ENCODE measurements around the gene CDC5L. TPM values are rescaled to one million over a fixed set of nuclear protein-coding genes. Genes with fewer than 3 reads are reported as not detected.

The CDC5L gene
- total RNA-seq, 1 donor from 2014 or later = 18.3 TPM

DNA sequence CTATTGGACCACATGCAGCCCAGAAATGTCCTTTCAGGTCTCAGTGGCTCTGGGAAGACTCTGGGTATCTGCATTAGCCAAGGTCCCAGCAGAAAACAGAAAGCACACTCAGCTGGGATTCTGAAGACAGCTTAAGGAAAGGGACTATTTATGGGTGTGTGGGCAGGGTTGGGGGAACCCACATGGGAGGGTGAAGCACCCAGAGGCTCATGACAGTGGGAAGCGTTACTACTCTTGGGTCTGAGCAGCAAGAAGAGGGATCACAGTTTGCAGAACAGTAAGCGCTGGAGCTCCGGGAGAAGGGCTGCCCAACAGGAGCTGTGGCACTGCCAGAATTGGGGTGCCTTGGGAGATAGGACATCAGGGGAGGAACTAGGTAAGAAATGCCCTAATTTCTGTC, 12.4 kb upstream of the CDC5L start:
- no peak for DNase-seq
- Histone ChIP-seq H3K9me3 (no peaks in the 10 kb centered on the region), H3K4me1 (no peaks in the 10 kb centered on the region), H3K4me3 (no peak overlapping the region), H3K36me3 (no peaks in the 10 kb centered on the region), H3K27ac (no peak overlapping the region), H3K27me3 (ENCODE audit: low read depth) (no peaks in the 10 kb centered on the region)
- TF ChIP-seq, protein P1, sequence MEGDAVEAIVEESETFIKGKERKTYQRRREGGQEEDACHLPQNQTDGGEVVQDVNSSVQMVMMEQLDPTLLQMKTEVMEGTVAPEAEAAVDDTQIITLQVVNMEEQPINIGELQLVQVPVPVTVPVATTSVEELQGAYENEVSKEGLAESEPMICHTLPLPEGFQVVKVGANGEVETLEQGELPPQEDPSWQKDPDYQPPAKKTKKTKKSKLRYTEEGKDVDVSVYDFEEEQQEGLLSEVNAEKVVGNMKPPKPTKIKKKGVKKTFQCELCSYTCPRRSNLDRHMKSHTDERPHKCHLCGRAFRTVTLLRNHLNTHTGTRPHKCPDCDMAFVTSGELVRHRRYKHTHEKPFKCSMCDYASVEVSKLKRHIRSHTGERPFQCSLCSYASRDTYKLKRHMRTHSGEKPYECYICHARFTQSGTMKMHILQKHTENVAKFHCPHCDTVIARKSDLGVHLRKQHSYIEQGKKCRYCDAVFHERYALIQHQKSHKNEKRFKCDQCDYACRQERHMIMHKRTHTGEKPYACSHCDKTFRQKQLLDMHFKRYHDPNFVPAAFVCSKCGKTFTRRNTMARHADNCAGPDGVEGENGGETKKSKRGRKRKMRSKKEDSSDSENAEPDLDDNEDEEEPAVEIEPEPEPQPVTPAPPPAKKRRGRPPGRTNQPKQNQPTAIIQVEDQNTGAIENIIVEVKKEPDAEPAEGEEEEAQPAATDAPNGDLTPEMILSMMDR (IDR thresholded peaks at IDR 0.05) = no peak
- intact Hi-C loops (cut with DNase I) = no loop called here
- ATAC-seq = no peak

DNA sequence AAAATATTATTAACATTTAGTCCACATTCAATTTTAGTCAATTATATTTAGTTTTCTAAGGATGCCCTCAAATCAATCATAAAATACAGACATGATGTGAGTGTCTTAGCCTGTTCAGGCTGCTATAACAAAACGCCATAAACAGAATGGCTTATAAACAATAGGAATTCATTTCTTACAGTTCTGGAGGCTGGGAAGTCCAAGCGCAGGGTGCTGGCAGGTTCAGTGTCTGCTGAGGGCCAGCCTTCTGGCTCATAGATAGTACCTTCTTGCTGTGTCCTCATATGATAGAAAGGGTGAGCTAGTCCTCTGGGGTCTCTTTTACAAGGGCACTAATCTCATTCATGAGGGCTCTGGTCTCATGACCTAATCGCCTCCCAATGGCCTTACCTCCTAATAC, 10.0 kb upstream of the CDC5L start:
- no peak for DNase-seq
- H3K9me3 ChIP-seq = no peaks in the 10 kb centered on the region
- TF ChIP-seq, protein P1 (IDR thresholded peaks at IDR 0.05) = no peak
- no peak overlapping the region for H3K27ac ChIP-seq
- no peaks in the 10 kb centered on the region for H3K36me3 ChIP-seq
- H3K4me3 ChIP-seq = no peak overlapping the region
- intact Hi-C loops (cut with DNase I) = no loop called here
- H3K4me1 ChIP-seq = no peaks in the 10 kb centered on the region
- no peaks in the 10 kb centered on the region for H3K27me3 ChIP-seq (ENCODE audit: low read depth)
- no peak for ATAC-seq

DNA sequence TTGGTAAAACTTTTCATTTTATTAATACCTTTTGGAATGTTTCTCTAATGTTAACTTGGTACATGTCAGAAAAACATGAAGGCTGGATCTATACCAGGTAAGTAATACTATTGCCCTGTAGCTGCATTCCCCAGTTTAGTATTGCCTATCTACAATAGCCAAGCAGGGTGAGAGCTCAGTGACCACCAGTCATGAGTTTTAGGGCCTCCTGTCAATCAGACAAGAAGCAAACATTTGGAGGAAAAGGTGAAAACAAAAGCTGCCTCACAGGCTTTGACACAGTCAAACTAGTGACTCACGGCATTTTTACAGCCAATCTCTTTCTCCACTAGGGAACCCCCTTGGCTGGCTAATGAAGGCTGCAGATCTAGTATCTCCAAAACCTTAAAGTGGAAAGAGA, 9.5 kb upstream of the CDC5L start:
- H3K27me3 ChIP-seq (ENCODE audit: low read depth) = no peaks in the 10 kb centered on the region
- intact Hi-C loops (cut with DNase I) = no loop called here
- TF ChIP-seq, protein P1 (IDR thresholded peaks at IDR 0.05) = no peak

DNA sequence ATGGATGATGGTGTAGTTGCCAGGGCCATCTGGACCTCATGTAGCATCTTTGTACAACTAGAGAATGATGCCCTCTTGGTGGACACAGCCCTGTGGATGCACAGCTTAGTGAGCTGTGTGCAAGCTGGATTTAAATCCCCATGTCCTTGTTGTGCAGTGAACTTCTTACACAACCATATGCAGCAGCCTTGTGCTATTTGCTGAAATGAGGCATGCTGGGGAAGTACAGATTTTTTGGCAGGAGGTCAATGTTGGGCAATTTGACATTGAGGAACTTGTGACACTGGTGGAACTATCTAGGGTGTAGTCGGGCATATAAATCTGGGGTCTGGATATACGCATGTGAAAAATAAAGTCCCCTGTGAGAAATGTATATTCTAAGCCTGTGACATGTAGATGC, 5.8 kb upstream of the CDC5L start:
- H3K36me3 ChIP-seq = no peaks in the 10 kb centered on the region
- H3K4me3 ChIP-seq = no peak overlapping the region
- no peak overlapping the region for H3K27ac ChIP-seq
- no peaks in the 10 kb centered on the region for H3K27me3 ChIP-seq (ENCODE audit: low read depth)
- intact Hi-C loops (cut with DNase I) = no loop called here
- no peak for DNase-seq
- TF ChIP-seq, protein P1 (IDR thresholded peaks at IDR 0.05) = no peak
- ATAC-seq = peak; percentile 38 to 78
- H3K4me1 ChIP-seq = no peaks in the 10 kb centered on the region
- H3K9me3 ChIP-seq = no peaks in the 10 kb centered on the region

More for the DNA sequence above, 9.5 kb upstream of the CDC5L start:
- H3K9me3 ChIP-seq = no peaks in the 10 kb centered on the region
- DNase-seq (no peak), ATAC-seq (no peak)
- no peak overlapping the region for H3K4me3 ChIP-seq
- no peaks in the 10 kb centered on the region for H3K4me1 ChIP-seq
- H3K27ac ChIP-seq = no peak overlapping the region
- H3K36me3 ChIP-seq = no peaks in the 10 kb centered on the region

DNA sequence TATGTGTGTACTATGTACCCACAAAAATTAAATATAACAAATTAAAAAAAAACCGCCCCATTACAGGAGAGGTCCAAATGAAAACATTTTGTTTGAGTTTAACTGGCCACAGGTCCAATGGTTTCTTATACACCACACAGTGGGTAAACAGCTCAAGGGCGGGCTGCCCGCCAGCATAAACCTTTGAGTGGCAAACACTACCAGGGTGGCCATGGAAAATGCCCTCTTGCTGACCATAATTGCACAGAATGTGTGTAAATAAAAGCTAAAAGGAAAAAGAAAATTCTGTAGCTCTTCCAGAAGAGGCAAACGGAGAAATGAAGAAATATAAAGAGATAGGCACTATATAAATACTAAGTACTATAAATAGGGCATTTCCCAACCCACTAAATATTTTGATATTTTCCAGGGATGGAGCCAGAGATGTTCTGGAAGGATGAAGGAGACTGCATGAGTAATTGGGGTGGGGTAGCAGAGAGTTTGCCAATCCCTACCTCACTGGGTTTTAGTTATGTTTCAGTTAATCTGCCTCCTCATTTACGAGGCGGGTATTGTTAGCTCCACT, 1.1 kb upstream of the CDC5L start:
- TF ChIP-seq, protein P1 (IDR thresholded peaks at IDR 0.05) = no peak
- H3K4me1 ChIP-seq = peaks cover 22% of the 10 kb centered on the region
- no peaks in the 10 kb centered on the region for H3K9me3 ChIP-seq
- ATAC-seq (peak; percentile 48 to 73), DNase-seq (peak; percentile 85)
- intact Hi-C loops (cut with DNase I) = no loop called here
- H3K27ac ChIP-seq = peak overlapping the region; percentile 90
- H3K36me3 ChIP-seq = peaks cover 5% of the 10 kb centered on the region
- H3K27me3 ChIP-seq (ENCODE audit: low read depth) = no peaks in the 10 kb centered on the region
- H3K4me3 ChIP-seq = peak overlapping the region; percentile 87

All from lower lobe of right lung (tissue), 2 donors.